GM18873 (cell line): ENCODE measurements around the gene FNDC3B.

ENCODE experiments used
- ATAC-seq: cut with Tn5 transposase; IDR thresholded peaks from one replicate; pipeline ENCODE4 v1.9.1; 2021; ENCODE audit warnings: mild to moderate bottlenecking, moderate library complexity, moderate number of reproducible peaks; ENCODE audit not compliant: unreplicated experiment, low FRiP score

FNDC3B gene

DNA sequence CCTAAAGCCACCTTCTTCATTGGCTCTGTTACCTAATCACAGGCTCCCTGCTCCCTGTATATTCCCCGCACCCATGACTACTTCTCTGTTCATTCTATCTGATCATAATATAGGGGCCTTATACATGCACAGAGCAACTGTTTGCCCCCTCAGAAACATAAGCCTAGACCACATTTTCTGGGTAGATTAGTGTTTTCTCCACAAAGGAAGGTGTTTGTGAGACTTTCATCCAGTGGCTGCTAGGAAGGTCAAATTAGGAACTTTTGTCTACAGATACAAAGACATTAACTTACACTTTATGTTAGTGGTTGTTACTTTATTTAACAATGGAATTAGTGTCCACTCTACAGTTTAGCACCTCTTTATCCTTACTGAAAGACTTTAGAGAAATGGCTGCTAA lies 234.0 kb downstream of the FNDC3B start:
- no peak for ATAC-seq

DNA sequence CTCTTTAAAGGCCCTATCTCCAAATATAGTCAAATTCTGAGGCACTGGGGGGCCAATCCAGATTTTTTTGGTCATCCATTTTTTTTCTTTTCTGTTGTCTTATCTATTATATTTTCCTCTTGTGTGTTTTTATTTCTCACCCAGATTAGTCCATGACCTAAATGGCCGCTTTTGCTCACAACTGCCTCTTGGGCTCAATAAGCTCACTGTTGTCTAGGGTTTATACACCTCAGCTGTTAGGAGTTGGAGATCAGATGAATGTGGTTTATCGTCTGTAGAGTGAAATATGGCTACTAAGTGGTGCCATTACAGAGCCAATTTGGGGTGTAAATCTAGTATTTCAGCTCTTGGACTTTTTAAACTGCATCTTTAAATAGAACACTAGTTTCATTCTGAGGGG lies 235.5 kb downstream of the FNDC3B start:
- ATAC-seq = no peak

DNA sequence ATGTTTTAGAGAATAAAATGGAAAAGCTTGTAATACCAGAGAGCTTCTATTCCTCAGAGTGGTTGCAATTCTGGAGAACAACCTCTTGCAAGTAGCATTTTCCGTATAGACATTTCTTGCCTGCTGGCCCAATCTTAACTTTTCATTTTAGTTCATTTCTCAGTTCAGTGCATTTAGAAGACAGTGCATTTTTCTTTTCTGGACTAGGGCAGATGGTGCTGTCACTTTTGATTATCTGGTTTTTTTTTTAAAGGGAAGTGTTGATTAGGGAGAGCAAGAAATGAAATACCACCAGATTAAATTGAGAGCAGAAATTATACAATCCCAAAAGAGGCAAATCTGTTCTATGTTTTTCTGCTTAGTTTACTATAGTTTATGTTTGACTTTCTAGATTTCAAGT lies 236.2 kb downstream of the FNDC3B start:
- no peak for ATAC-seq

DNA sequence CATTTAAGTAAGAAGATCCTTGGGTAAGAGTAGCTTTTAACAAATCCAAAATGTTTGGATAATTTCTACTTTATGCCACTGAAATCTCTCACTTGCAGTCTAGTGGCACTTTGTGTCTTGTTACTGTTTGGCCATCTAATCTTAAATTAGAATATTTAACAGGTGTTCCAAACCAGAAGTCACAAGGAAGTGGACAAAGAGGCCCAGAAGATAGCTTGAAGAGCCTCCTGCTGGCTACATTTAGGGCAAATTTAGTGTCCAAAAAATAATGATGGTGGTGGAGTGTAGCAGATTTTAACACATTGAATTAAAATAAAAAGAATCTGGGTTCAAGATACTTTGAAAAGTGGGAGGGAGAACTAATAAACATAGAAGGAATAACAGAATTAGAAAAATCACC lies 236.7 kb downstream of the FNDC3B start:
- no peak for ATAC-seq

DNA sequence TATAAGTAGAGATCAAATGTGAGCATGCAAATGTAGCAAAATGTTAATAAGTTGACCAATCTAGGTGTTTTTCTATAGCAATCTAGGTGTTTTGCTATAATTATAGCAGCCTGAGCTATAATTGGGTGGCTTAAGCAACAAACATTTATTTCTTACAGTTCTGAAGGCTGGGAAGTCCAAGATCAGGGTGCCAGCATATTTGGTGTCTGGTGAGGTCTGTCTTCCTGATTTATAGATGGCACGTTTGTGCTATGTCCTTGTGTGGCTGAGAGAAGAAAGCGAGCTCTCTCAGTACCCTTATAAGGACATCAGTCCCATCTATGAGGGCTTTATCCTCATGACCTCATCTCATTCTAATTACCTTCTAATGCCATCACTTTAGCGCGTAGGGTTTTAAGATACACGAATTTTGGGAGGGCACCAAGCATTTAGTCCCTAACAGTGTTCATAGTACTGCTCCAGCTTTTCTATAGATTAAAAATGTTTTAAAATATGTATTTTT lies 237.8 kb downstream of the FNDC3B start:
- no peak for ATAC-seq

DNA sequence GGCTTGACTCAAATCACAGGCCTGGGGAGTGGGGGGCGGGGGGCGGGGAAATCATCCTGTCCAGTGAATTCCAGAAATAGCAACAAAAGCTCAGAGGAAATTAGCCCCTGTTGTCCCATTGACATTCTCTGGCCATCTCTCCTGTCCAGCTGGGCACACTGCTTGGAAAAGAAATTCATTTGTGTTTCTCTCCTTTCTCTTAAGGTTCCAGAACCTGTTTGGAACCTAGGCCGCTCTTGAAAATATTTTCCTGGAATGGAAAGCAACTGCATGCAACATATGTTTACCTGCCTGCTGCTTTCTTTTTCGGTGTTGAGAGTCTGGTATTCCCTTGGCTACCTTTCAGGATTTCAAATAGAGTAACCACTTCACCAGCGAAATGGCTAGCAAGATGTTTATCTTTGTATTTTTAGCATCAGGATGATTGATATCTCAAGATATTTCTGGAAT lies 239.8 kb downstream of the FNDC3B start:
- no peak for ATAC-seq

DNA sequence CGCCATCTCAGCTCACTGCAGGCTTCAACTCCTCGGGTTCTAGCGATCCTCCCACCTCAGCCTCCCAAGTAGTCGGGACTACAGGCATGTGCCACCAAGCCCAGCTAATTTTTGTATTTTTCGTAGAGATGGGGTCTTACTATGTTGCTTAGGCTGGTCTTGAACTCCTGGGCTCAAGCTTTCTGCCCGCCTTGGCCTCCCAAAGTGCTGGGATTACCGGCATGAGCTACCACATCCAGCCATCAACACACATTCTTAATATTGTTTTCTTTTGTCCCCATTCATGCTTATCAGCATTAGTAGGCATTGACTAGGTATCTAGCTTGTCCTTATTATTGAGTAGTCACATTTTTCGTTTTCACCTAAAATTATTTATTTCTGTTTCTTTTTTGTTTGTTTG lies 240.6 kb downstream of the FNDC3B start:
- no peak for ATAC-seq

DNA sequence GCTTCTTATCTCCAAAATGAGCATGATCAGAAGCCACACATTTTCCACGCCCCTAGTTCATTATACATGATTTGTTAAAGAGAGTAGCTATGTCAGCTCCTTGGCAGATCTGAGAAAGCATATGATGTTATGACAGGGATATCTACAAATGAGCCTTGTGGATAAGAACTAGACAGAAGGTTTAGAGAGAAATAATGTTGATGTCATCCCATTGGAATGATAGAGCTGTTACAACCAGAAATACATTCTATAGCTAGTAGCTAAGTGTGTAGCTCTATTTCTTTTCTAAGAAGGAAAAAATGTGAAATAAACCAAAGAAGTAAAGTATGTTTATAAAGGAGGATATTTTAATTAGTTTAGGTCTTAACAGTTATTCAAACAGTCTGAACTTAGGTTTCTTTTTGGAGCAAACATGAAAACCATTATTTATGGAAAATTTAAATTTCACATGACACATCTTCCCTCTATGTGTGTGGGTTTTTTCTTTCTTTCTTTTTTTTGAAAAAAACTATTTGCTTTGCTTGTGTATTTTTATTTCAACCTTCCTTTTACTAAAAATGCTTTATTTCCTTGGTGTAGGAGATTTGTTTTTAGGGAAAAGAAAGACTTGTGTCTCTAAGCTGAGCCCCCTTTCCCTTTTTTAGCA lies 241.2 kb downstream of the FNDC3B start:
- ATAC-seq = no peak

DNA sequence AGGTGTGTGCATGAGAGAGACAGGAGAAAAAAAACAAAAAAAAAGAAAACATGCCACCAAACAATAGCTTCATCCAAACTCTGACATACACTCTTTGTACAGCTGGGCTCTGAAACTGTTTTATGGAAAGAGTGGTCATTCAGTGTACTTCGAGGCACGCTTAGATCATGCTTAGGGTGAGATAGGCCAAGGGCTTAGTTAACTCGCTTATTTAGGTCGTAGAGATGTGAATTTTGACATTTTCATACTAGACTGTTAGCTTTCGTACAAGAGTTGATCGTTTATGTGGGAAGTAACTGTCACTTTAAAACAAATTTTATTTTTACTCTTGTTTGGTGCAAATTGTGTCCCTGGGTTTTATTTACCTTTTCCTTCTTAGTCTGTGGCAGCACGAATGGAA lies 242.5 kb downstream of the FNDC3B start:
- ATAC-seq = no peak

DNA sequence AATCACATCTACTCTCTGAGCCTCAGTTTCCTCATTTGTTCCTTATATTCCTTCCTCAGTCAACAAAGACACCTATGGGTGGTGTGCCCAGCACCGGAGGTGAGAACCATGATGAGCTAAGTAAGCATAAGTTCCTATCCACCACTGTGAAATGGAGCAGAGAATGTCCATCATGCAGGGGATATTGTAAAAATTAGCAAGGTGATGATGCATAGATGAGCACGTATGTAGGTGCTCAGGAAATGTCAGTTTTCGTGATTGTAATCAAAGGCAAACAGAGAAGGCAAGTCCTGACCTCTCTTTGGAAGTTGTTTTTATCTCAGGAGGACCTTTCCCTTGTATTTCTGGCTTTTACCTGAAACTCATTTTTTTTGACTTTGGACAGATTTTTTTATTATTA lies 243.5 kb downstream of the FNDC3B start:
- ATAC-seq = no peak

DNA sequence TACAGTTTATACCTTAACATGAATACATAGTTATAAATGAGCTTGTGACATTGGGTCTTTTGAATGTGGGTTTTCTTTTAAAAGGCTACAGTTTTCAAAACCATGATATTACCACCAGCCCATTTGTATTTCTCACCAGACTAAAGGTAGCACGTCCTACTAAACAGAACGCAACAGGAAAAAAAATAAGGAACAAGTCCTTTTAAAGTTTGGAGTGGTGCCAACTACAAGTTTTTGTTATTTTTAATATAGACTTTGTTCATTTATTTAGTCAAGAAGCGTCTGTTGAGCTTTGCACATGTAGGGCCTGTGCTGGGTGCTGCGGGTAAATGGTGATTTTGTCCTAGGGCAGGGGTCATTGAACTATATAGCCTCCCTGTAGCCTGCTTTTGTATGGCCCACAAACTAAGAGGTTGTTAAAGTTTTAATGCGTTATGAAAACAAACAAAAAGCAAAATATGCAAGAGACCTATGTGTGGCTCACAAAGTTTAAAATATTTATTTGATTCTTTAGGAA lies 244.5 kb downstream of the FNDC3B start:
- no peak for ATAC-seq

DNA sequence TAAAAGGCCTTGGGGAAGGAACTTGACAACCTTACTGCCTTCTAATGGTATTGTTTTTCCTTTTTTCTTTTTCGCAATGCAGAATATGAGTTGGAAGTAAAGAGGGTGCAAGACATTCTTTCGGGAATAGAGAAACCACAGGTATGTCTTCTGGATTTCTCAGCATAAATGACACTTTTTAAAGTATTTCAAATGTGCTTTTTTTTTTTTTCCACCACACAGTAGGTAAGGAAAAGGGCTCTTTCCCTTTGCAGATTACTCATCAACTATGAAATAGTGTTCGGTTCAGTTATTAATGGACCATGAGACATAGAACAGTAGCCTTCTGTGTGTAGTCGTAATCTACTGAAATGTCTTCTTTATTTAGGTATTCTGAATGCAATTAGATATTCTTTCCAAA lies 246.5 kb downstream of the FNDC3B start:
- ATAC-seq = no peak

DNA sequence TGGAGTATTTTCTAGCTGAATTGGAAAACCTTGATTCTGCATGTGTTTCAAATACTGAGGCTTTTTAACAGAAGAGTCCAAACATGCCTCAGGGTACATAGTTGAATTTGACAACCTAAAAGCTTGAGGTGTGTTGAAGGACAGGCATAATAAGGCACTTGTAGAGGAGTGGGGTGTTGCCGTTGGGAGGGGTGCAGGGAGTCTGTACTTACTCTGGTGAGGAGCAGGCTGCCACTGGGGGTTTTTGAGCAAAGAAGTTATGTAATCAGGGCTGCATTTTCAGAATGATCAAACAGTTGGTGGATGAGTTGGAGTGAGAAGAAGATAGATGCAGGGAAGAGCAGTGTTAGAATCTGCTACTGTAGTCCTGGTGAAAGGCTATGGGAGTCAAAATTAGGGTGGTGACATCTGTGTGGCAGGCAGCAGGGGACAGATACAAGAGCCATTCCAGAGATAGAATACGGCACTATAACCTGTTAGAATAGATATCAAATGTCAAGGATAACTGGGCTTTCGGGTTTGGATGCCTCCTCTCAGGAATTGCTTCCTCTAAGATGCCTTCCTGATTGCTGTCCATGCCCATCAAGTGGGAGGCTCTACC lies 247.3 kb downstream of the FNDC3B start:
- ATAC-seq = no peak

DNA sequence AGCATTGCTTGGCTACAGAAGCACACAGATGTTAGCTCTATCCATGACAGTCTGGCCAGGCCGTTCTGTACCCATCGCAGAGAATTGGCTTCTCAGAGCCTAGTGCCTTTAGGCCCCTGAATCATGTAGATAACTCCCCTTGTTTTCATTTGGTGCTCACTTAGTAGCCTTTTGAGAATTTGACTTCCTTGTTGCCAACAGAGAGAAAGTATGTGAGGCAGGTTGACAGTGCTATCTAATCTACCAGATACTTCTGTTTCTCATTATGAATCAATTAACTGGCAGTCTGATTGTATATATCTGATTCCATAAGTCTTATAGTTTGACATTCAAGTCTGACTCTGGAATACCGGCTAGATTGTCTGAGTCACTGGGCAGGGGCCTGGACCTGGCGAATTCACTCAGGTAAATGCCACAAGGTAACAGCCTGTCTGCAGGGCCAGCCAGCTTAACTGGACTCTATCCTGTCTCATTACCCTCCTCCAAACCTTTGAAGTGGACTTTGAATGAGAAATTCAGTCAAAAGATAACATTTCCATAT lies 248.6 kb downstream of the FNDC3B start:
- ATAC-seq = no peak

DNA sequence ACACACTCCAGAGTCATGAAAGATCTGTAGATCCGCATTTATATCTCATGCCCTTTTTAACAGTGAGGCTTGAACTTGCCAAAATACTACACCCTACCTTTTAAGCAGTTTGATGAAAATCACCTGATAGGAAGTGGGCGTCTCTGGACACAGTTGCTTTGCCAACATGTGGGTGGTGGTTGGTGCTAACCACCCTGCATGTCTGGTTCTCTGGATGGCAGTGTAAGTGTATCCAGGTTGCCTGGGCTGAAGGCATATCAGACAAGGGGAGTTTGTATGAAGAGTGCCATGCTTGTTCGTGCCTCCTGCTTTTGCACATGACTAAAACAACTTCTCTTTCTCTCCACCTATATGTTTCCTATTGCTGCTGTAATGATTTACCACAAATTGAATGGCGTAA lies 249.3 kb downstream of the FNDC3B start:
- ATAC-seq = no peak

DNA sequence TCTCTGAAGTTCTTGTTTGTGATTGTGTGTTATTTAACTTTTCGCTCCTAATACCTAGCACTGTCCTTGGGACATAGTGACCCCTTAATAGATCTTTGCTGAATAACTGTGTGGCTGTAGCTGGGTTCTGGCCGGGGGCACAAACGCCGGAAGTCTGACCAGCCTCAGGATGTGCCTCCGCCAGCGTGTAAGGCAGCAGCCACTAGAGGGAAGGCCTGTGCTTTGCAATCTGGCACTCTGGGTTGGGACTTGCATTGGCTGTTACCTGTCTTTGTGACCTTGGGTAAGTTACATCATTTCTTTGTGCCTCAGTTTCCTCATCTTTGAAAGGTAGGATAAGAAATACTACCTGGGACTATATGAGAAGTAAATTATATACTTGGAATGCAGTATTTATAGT lies 250.2 kb downstream of the FNDC3B start:
- ATAC-seq = no peak

DNA sequence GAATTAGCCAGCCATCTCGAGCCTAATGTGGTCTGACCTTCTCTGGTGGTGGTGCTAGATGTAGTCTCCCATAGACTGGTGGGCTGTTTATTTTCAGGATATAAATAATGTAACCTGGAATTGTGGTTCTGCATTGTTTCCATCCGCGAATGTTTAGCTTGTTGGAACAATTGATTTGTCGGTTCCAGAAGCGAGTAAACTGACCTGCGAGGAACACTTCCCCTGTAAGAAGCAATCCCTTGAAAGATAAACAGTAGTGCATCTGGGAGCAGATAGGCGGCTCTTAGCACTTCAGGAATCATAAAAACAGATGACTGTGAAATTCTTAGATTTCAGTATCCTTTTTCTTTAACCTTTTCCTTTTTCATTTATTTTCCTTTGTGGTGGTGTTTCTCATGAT lies 251.1 kb downstream of the FNDC3B start:
- no peak for ATAC-seq

DNA sequence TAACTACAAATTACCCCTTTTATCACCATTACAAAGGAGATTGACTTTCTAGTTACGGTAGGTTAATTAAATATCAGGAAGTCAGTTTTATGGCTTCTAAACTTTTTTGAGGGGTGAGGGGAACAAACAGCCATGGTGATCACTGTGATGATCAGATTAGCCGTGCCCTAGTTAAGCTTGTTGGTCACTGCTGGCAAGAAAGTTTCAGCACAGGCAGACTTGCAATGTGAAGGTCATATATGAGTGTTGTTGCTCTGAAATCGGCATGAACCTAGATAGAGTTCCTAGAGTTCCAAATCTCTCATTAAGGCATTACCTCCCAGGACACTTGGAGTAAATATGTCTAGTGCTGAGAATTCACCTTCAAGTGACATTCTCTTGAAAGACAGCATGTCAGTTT lies 252.3 kb downstream of the FNDC3B start:
- ATAC-seq = no peak

DNA sequence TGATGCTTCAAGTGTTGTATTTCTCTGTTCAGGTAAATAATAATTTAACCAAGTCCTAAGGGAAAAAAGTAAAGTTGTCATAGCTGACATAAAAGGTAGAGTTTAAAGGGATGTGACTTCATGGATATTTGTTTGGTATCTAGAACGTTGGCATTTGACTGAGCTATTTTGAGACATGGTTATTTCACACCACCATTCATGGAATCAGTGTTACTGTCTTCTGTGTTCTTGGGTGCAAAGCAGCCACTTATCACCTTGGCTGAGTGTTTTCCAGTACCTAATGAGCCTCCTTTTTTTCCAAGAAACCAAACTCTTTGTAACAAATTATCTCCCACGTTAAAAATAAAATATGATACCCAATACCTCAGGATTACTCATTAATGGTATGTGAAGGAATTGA lies 253.0 kb downstream of the FNDC3B start:
- no peak for ATAC-seq

DNA sequence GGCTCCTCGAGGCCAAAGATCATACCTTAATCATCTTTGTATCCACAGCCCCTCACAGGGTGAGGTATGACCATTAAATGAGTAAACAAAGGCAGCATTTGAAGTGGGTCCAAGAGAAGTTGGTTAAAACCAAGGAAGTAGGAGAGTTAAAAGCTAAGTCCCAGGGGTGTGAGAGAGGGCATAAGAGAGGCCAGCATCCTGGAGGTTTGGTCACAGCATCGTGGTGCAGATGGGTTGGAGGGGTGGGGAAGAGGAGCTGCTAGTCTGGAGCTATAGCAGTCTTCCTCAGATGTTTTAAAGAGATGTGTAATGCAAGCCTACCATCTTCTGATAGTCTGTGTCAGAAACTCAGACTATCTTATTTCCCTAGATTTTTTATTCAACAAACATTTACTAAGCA lies 253.7 kb downstream of the FNDC3B start:
- ATAC-seq = no peak

DNA sequence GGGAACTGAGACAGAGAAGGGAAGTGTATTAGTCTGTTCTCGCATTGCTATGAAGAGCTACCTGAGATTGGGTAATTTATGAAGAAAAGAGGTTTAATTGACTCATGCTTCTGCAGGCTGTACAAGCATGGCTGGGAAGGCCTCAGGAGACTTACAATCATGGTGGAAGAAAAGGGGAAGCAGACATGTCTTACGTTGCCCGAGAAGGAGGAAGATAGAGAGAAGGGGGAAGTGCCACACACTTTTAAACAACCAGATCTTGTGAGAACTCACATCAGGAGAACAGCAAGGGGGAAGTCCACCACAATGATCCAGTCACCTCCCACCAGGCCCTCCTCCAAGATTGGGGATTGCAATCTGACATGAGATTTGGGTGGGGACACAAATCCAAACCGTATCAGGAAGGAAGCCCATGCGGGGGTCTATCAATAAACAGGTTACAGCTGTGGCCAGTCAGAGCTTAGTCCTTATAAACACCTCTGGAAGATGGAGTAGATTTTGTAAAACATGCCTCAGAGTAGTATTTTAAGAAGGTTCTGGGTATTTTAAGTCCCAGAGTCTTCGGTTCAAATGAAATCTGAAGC lies 254.9 kb downstream of the FNDC3B start:
- no peak for ATAC-seq
